K562 (cell line): ENCODE data around the gene FOXP4. TPM values are rescaled to one million over a fixed set of nuclear protein-coding genes. Genes with fewer than 3 reads are reported as not detected.

Experiments used
- ATAC-seq: fragments of 200-7000 bp; cut with Tn5 transposase; 3 replicates; pipeline ENCODE4 v1.9.1; 2020; ENCODE audit warnings: moderate library complexity
- BruUV-seq: library from RNA; stranded (reverse); fragments of 400-500 nt; replicated peaks from 2 replicates; lab custom pipeline; 2021; lab: Mats Ljungman, UMichigan
- CTCF ChIA-PET: fragments of 300-600 bp; formaldehyde crosslinking; extraction: SDS; loops from one replicate; lab custom pipeline; 2021; ENCODE audit warnings: low intra/inter-chr PET ratio; lab: Yijun Ruan, JAX
- POLR2A ChIA-PET: fragments of 300-600, 350-650 bp; sonication (Branson Sonifier 250); formaldehyde crosslinking; extraction: SDS; loops from one replicate; lab custom pipeline; 2021; ENCODE audit warnings: antibody characterized with exemption, inconsistent platforms; lab: Yijun Ruan, JAX
- DNase-seq, 4 experiments: peaks; one replicate each; pipeline versions ENCODE4 v3.0.0 to v3.0.0-alpha.2; 2011 to 2018; ENCODE audit warnings: low spot score in 3 of 4, mixed read lengths in 3 of 4; ENCODE audit errors: extremely low read depth in 1 of 4
- FAIRE-seq: peaks from 2 replicates; lab custom pipeline; 2011; peaks lifted over from hg19 to GRCh38; lab: Jason Lieb, UNC
- H2AFZ ChIP-seq: 2 replicates; pipeline ENCODE4 v1.6.0; 2011; ENCODE audit warnings: low read depth, low read length, control low read depth, inconsistent platforms
- H3K27ac ChIP-seq: fragments of 200-600 bp; 3 replicates; pipeline ENCODE4 v1.8.0; 2011; ENCODE audit warnings: low read depth, mild to moderate bottlenecking, control low read depth, inconsistent platforms, low read length, moderate library complexity, mixed read lengths; ENCODE audit errors: extremely low read depth
- H3K27me3 ChIP-seq, 2 experiments: fragments of 300-600 bp in 1 of 2; 2 replicates in 1 of 2; 3 replicates in 1 of 2; pipeline versions ENCODE4 v1.6.0 to v1.8.0; 2011; ENCODE audit warnings: inconsistent platforms in 2 of 2, low read length in 2 of 2, mild to moderate bottlenecking in 1 of 2, mixed read lengths in 1 of 2, moderate library complexity in 1 of 2; ENCODE audit not compliant: control insufficient read depth in 2 of 2, insufficient read depth in 2 of 2
- H3K36me3 ChIP-seq: fragments of 300-600 bp; 3 replicates; pipeline ENCODE4 v1.8.0; 2011; ENCODE audit warnings: mild to moderate bottlenecking, low read length, inconsistent platforms; ENCODE audit not compliant: control insufficient read depth, insufficient read depth
- H3K4me1 ChIP-seq, 2 experiments: fragments of 200-600 bp in 1 of 2; replicated peaks in 1 of 2; 2 replicates in 1 of 2; 3 replicates in 1 of 2; pipeline versions ENCODE4 v1.5.1 to v1.8.0; 2011; ENCODE audit warnings: inconsistent platforms in 2 of 2, low read length in 2 of 2, mild to moderate bottlenecking in 1 of 2, mixed read lengths in 1 of 2, moderate library complexity in 1 of 2; ENCODE audit not compliant: control insufficient read depth in 2 of 2, insufficient read depth in 2 of 2
- H3K4me2 ChIP-seq: 2 replicates; pipeline ENCODE4 v1.6.1; 2011; ENCODE audit warnings: low read length, control low read depth, inconsistent platforms, mixed read lengths; ENCODE audit not compliant: insufficient read depth
- H3K4me3 ChIP-seq: fragments of 200-600 bp; sonication (generic), shearing (Covaris generic); 2 replicates; pipeline ENCODE4 v1.5.1; 2016; ENCODE audit warnings: control low read depth, inconsistent platforms
- H3K79me2 ChIP-seq: fragments of 200-600 bp; 3 replicates; pipeline ENCODE4 v1.8.0; 2011; ENCODE audit warnings: low read length, inconsistent platforms; ENCODE audit not compliant: control insufficient read depth, insufficient read depth
- H3K9ac ChIP-seq, 2 experiments: 2 replicates each; pipeline versions ENCODE4 v1.6.0 to v1.6.1; 2011; ENCODE audit warnings: low read depth in 2 of 2, low read length in 2 of 2, control low read depth in 1 of 2, inconsistent platforms in 1 of 2, mild to moderate bottlenecking in 1 of 2, mixed read lengths in 1 of 2; ENCODE audit not compliant: insufficient read depth in 1 of 2
- H3K9me1 ChIP-seq: one replicate; pipeline ENCODE4 v1.6.0; 2011; ENCODE audit warnings: inconsistent platforms, mild to moderate bottlenecking, low read length, moderate library complexity; ENCODE audit not compliant: control insufficient read depth, insufficient read depth
- H3K9me3 ChIP-seq: replicated peaks from 2 replicates; pipeline ENCODE4 v1.5.1; 2011; ENCODE audit warnings: low read depth, low read length, inconsistent platforms; ENCODE audit not compliant: control insufficient read depth, insufficient read depth
- H4K20me1 ChIP-seq: replicated peaks from 2 replicates; pipeline ENCODE4 v1.6.1; 2011; ENCODE audit warnings: low read length, inconsistent platforms, mixed read lengths; ENCODE audit not compliant: control insufficient read depth, insufficient read depth
- CBFB ChIP-seq: sonication (generic); formaldehyde crosslinking; IDR thresholded peaks from 2 replicates; pipeline ENCODE4 v1.4.0; 2020; ENCODE audit warnings: mild to moderate bottlenecking, missing genetic modification reagents
- CREM ChIP-seq: IDR thresholded peaks from 2 replicates; pipeline ENCODE4 v1.6.1; 2014; ENCODE audit warnings: antibody characterized with exemption, low read depth
- FOXJ2 ChIP-seq: fragments of 200-800 bp; sonication (Bioruptor generic); IDR thresholded peaks from 2 replicates; pipeline ENCODE4 v1.6.1; 2016; ENCODE audit warnings: missing genetic modification characterization, missing compliant biosample characterization
- HEY1 ChIP-seq: fragments of 250-450 bp; sonication (Bioruptor Pico); IDR thresholded peaks from 2 replicates; pipeline ENCODE4 v1.5.0; 2020; ENCODE audit warnings: mild to moderate bottlenecking, moderate library complexity, borderline replicate concordance
- NCOA4 ChIP-seq: fragments of 450-650 bp; IDR thresholded peaks from 2 replicates; pipeline ENCODE4 v1.6.1; 2018; ENCODE audit warnings: mild to moderate bottlenecking; ENCODE audit not compliant: partially characterized antibody
- NFYB ChIP-seq: IDR thresholded peaks from 2 replicates; pipeline ENCODE4 v1.6.1; 2011; ENCODE audit warnings: mild to moderate bottlenecking, moderate library complexity; ENCODE audit not compliant: insufficient read length; ENCODE audit errors: extremely low read depth
- PHF20 ChIP-seq: fragments of 450-650 bp; IDR thresholded peaks from 2 replicates; pipeline ENCODE4 v1.6.1; 2018; ENCODE audit not compliant: partially characterized antibody
- RFX1 ChIP-seq: fragments of 450-650 bp; IDR thresholded peaks from 2 replicates; pipeline ENCODE4 v1.6.1; 2016; ENCODE audit warnings: mild to moderate bottlenecking, moderate library complexity
- SETDB1 ChIP-seq: IDR thresholded peaks from one replicate; pipeline ENCODE4 v1.6.1; 2012; ENCODE audit warnings: low read length, control low read depth, inconsistent platforms
- SMAD1 ChIP-seq: fragments of 150-350 bp; IDR thresholded peaks from 2 replicates; pipeline ENCODE4 v1.6.1; 2014; ENCODE audit warnings: low read length, low read depth; ENCODE audit not compliant: partially characterized antibody
- SMC3 ChIP-seq: conservative IDR thresholded peaks from 2 replicates; pipeline ENCODE4 v1.6.1; 2011; ENCODE audit warnings: low read depth, low read length, improper control_type of control experiment; ENCODE audit not compliant: insufficient read depth
- SP2 ChIP-seq: IDR thresholded peaks from 2 replicates; pipeline ENCODE4 v1.6.1; 2011; ENCODE audit warnings: mild to moderate bottlenecking, low read depth, low read length, moderate library complexity; ENCODE audit not compliant: poor library complexity, severe bottlenecking; ENCODE audit errors: extremely low read depth
- WHSC1 ChIP-seq: IDR thresholded peaks from one replicate; pipeline ENCODE4 v1.6.1; 2012; ENCODE audit warnings: low read length, control low read depth, inconsistent platforms
- ZNF830 ChIP-seq: fragments of 250-450 bp; sonication (Bioruptor Pico); IDR thresholded peaks from 2 replicates; pipeline ENCODE4 v1.5.0; 2021; ENCODE audit warnings: mild to moderate bottlenecking
- WGBS: fragments of 100-300 bp; shearing (Covaris generic); methylation state at CpG from one replicate; pipeline ENCODE4 v1.1.6; 2016; ENCODE audit warnings: low coverage, mixed read lengths; ENCODE audit not compliant: insufficient coverage; ENCODE audit errors: missing lambda C conversion rate; 5-methylcytosine and 5-hydroxymethylcytosine counted together
- in situ Hi-C: fragments of 300-500 bp; cut with MboI; formaldehyde crosslinking; loops from 4 replicates; pipeline ENCODE4 v1.15.0; 2018; ENCODE audit warnings: inconsistent platforms, mixed read lengths
- intact Hi-C: fragments of 100-400 bp; cut with micrococcal nuclease; formaldehyde crosslinking; loops from 2 replicates; pipeline ENCODE4 v1.14.2; 2022
- polyA plus RNA-seq, 8 experiments: library from polyadenylated mRNA; depleted of rRNA in 4 of 8; stranded (reverse) in 5 of 8; unstranded in 3 of 8; fragments of >200 nt; fragmentation: Nextera tagmentation in 2 of 8; fragmentation: Illumina TruSeq in 1 of 8; extraction: Ambion mirVana in 2 of 8; extraction: Trizol in 1 of 8; gene quantifications; 2 replicates each; pipeline versions ENCODE4 v1.2.1 to v1.2.3, GENCODE V29; 2011 to 2014; ENCODE audit warnings: inconsistent platforms in 1 of 8, missing spikeins in 1 of 8
- total RNA-seq, 7 experiments: library from RNA; depleted of rRNA in 6 of 7; stranded (reverse); fragments of >200 nt in 6 of 7; fragmentation: Illumina TruSeq in 2 of 7; extraction: Trizol in 2 of 7; gene quantifications; 2 replicates each; pipeline versions ENCODE4 v1.2.1 to v1.2.3, GENCODE V29; 2011 to 2021; ENCODE audit warnings: low replicate concordance in 1 of 7
- TF ChIP-seq, protein P1 (sequence below), 3 experiments: IDR thresholded peaks in 2 of 3; conservative IDR thresholded peaks in 1 of 3; 2 replicates each; pipeline ENCODE4 v1.5.1; 2011 to 2012; ENCODE audit warnings: low read length in 3 of 3, mild to moderate bottlenecking in 3 of 3, control low read depth in 2 of 3, improper control_type of control experiment in 1 of 3, inconsistent platforms in 1 of 3, low read depth in 1 of 3, mixed read lengths in 1 of 3, moderate library complexity in 1 of 3; ENCODE audit not compliant: insufficient read depth in 2 of 3

Gene FOXP4
- total and polyA plus RNA-seq, 9 of the 15 experiments (the other 6 are each of a cell fraction or from before 2014, with no cell fraction given) = 0.11 to 29.4 (median 2.3) TPM

DNA sequence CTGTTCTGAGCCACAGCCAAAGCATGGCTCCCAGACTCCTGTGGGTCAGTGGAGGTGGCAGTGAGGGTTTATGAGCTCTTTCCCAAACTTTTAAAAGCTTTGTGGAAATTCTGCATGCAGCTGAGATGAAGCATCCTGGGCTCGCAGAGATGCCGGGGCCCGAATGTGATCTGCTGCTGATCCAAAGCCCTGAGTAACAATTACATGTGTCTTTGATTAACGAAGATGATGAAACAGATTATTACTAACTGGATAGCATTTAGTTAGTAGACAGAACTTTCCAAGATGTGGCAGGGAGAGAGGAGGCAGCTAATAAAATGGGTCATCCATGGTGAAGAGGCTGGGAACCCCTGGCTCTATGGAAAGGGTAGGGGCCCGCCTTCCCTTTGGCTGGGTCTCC, 48.1 kb downstream of the FOXP4 start:
- H3K79me2 ChIP-seq = no peaks in the 10 kb centered on the region
- no peak overlapping the region for H2AFZ ChIP-seq
- H3K27ac ChIP-seq = no peak overlapping the region
- ChIA-PET POLR2A (interaction anchor here (0.7 to 1.5 kb wide), 2 partner anchors 14 to 181 kb away, joined by 3 to 5 read pairs; no protein-coding TSS in a partner anchor), CTCF (interaction anchor here (0.8 to 3.0 kb wide), 2 partner anchors 89 to 226 kb away, joined by 3 to 37 read pairs; no protein-coding TSS in a partner anchor)
- peaks cover 4% of the 10 kb centered on the region for H3K9me1 ChIP-seq
- DNase-seq (no peak), ATAC-seq (no peak), FAIRE-seq (no peak)
- no peaks in the 10 kb centered on the region for H3K9me3 ChIP-seq
- H3K4me1 ChIP-seq = peaks cover 0 to 12% of the 10 kb centered on the region in 2 experiments; a peak in 1 of 5 replicates
- in situ Hi-C loops = loop anchor here (5.0 to 10.0 kb wide), 2 partner anchors 132 to 230 kb away; no protein-coding TSS in a partner anchor
- no TSS peak for BruUV-seq
- H3K36me3 ChIP-seq = peaks cover 14% of the 10 kb centered on the region; the same call in 2 of the 3 replicates
- no peak overlapping the region for H3K9ac ChIP-seq
- 0 out of 2 replicates have a peak, but pooled peaks cover 9% of the 10 kb centered on the region for H4K20me1 ChIP-seq
- no peak overlapping the region for H3K4me2 ChIP-seq
- no peak for TF ChIP-seq WHSC1
- no peak for TF ChIP-seq NCOA4
- TF ChIP-seq, protein P1, sequence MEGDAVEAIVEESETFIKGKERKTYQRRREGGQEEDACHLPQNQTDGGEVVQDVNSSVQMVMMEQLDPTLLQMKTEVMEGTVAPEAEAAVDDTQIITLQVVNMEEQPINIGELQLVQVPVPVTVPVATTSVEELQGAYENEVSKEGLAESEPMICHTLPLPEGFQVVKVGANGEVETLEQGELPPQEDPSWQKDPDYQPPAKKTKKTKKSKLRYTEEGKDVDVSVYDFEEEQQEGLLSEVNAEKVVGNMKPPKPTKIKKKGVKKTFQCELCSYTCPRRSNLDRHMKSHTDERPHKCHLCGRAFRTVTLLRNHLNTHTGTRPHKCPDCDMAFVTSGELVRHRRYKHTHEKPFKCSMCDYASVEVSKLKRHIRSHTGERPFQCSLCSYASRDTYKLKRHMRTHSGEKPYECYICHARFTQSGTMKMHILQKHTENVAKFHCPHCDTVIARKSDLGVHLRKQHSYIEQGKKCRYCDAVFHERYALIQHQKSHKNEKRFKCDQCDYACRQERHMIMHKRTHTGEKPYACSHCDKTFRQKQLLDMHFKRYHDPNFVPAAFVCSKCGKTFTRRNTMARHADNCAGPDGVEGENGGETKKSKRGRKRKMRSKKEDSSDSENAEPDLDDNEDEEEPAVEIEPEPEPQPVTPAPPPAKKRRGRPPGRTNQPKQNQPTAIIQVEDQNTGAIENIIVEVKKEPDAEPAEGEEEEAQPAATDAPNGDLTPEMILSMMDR (IDR thresholded peaks at IDR 0.05 in 2 of 3, conservative IDR thresholded peaks at IDR 0.05 in 1 of 3; ENCODE audit: insufficient read depth in 2 of 3, low read depth in 1 of 3, low read length in 3 of 3) = no peak
- TF ChIP-seq SP2 = no peak
- TF ChIP-seq HEY1 (CRISPR knock-in tag) = no peak
- TF ChIP-seq SETDB1 = no peak
- no peak for TF ChIP-seq CREM
- TF ChIP-seq RFX1 = no peak
- no peak for TF ChIP-seq SMC3
- no peak for TF ChIP-seq SMAD1
- no peak for TF ChIP-seq FOXJ2
- no peak for TF ChIP-seq NFYB
- no peak for TF ChIP-seq ZNF830 (CRISPR knock-in tag)
- no peak for TF ChIP-seq CBFB (CRISPR knock-in tag)
- no peak for TF ChIP-seq PHF20
- WGBS = 71% methylated on average over 5 of the region's 5 CpGs
- H3K27me3 ChIP-seq = no peaks in the 10 kb centered on the region
- intact Hi-C loops = no loop called here
- no peak overlapping the region for H3K4me3 ChIP-seq
